DND-41 (cell line): ENCODE results near the gene CYTH4.

Experiments
- ATAC-seq: fragments of 200-7000 bp; cut with Tn5 transposase; 3 replicates; pipeline ENCODE4 v1.9.1; 2021; ENCODE audit warnings: low read depth; ENCODE audit not compliant: insufficient read depth
- DNase-seq: peaks from one replicate; pipeline ENCODE4 v3.0.0-alpha.2; 2020
- H2AFZ ChIP-seq: 2 replicates; pipeline ENCODE4 v1.6.0; 2012; ENCODE audit warnings: low read depth, low read length
- H3K27ac ChIP-seq: 2 replicates; pipeline ENCODE4 v1.5.1; 2012; ENCODE audit warnings: low read length, inconsistent platforms
- H3K27me3 ChIP-seq: fragments of 200-600 bp; sonication (generic); 2 replicates; pipeline ENCODE4 v1.6.0; 2012; ENCODE audit warnings: low read length, mild to moderate bottlenecking, inconsistent platforms; ENCODE audit not compliant: insufficient read depth, poor library complexity
- H3K36me3 ChIP-seq: 2 replicates; pipeline ENCODE4 v1.5.1; 2012; ENCODE audit warnings: low read length, inconsistent platforms; ENCODE audit not compliant: insufficient read depth
- H3K4me1 ChIP-seq: 2 replicates; pipeline ENCODE4 v1.5.1; 2012; ENCODE audit warnings: mild to moderate bottlenecking, low read length; ENCODE audit not compliant: insufficient read depth
- H3K4me2 ChIP-seq: 2 replicates; pipeline ENCODE4 v1.6.0; 2012; ENCODE audit warnings: mild to moderate bottlenecking, moderate library complexity, low read length, inconsistent platforms; ENCODE audit not compliant: insufficient read depth
- H3K4me3 ChIP-seq, 2 experiments: fragments of 200-600 bp in 1 of 2; shearing (Covaris generic) in 1 of 2; 2 replicates each; pipeline ENCODE4 v1.5.1; 2012 to 2016; ENCODE audit warnings: inconsistent platforms in 2 of 2, low read length in 2 of 2, mild to moderate bottlenecking in 2 of 2, low read depth in 1 of 2, moderate library complexity in 1 of 2
- H3K79me2 ChIP-seq: 2 replicates; pipeline ENCODE4 v1.6.0; 2012; ENCODE audit warnings: low read length, inconsistent platforms; ENCODE audit not compliant: insufficient read depth
- H3K9ac ChIP-seq: 2 replicates; pipeline ENCODE4 v1.6.0; 2012; ENCODE audit warnings: low read depth, mild to moderate bottlenecking, inconsistent platforms, low read length, moderate library complexity
- H3K9me3 ChIP-seq: 2 replicates; pipeline ENCODE4 v1.5.1; 2012; ENCODE audit warnings: low read length, moderate library complexity, mild to moderate bottlenecking, inconsistent platforms; ENCODE audit not compliant: insufficient read depth, severe bottlenecking
- H4K20me1 ChIP-seq: 2 replicates; pipeline ENCODE4 v1.6.0; 2012; ENCODE audit warnings: low read length; ENCODE audit not compliant: insufficient read depth
- CTCF ChIP-seq: IDR thresholded peaks from 2 replicates; pipeline ENCODE4 v1.5.1; 2012; ENCODE audit warnings: borderline replicate concordance, low read length, moderate library complexity, mild to moderate bottlenecking; ENCODE audit not compliant: poor library complexity, severe bottlenecking; ENCODE audit errors: extremely low read depth
- EZH2 ChIP-seq: IDR thresholded peaks from 3 replicates; pipeline ENCODE4 v1.6.1; 2012; ENCODE audit warnings: borderline replicate concordance, low read depth, mild to moderate bottlenecking, moderate library complexity, low read length, inconsistent platforms; ENCODE audit not compliant: severe bottlenecking

Gene CYTH4

GRCh38 chr22:37351232-37351631, 68.9 kb downstream of the CYTH4 start:
- no peak for ATAC-seq
- Histone ChIP-seq H3K4me1 (no peaks in the 10 kb centered on the region), H3K4me2 (no peak overlapping the region)

DNA sequence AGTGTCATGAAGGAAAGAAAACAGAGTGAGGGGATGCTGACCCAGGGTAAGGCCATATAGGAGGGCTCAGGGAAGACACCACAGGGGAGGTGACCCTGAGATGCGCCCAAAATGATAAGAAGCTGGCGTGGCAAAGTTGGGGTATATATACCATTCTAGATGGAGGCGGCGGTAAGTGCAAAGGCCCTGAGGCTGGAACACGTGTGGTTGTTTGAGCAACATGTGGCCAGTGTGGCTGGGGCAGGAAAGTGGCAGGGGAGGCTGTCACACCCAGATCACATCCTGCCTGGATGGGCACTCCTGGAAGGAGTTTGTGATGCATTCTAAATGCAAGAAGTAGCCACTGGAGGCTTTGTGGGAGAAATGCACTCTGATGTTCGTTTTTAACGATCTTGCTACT, 70.2 kb downstream of the CYTH4 start:
- TF ChIP-seq EZH2 (no peak), CTCF (no peak)
- H4K20me1 ChIP-seq, result no peaks in the 10 kb centered on the region
- no peak overlapping the region for H2AFZ ChIP-seq
- H3K4me1 ChIP-seq, result no peaks in the 10 kb centered on the region
- H3K36me3 ChIP-seq, result no peaks in the 10 kb centered on the region
- H3K9me3 ChIP-seq, result no peaks in the 10 kb centered on the region
- no peak overlapping the region for H3K4me2 ChIP-seq
- no peaks in the 10 kb centered on the region for H3K79me2 ChIP-seq
- peaks cover 4% of the 10 kb centered on the region for H3K27me3 ChIP-seq
- H3K9ac ChIP-seq, result no peak overlapping the region
- H3K27ac ChIP-seq, result no peak overlapping the region
- DNase-seq (no peak), ATAC-seq (no peak)
- no peak overlapping the region for H3K4me3 ChIP-seq

More at GRCh38 chr22:37351232-37351631, 68.9 kb downstream of the CYTH4 start:
- H3K4me3 ChIP-seq, result no peak overlapping the region
- peaks cover 4% of the 10 kb centered on the region for H3K27me3 ChIP-seq
- no peaks in the 10 kb centered on the region for H3K79me2 ChIP-seq
- H3K36me3 ChIP-seq, result no peaks in the 10 kb centered on the region
- no peak overlapping the region for H3K9ac ChIP-seq
- H2AFZ ChIP-seq, result no peak overlapping the region
- no peaks in the 10 kb centered on the region for H3K9me3 ChIP-seq
- no peak overlapping the region for H3K27ac ChIP-seq
- H4K20me1 ChIP-seq, result no peaks in the 10 kb centered on the region
- TF ChIP-seq EZH2, result no peak
- TF ChIP-seq CTCF, result no peak
- DNase-seq, result no peak

- Histone ChIP-seq H3K4me3 (no peak overlapping the region), H3K27me3 (peaks cover 4% of the 10 kb centered on the region), H4K20me1 (no peaks in the 10 kb centered on the region), H3K4me2 (no peak overlapping the region), H3K4me1 (no peaks in the 10 kb centered on the region), H2AFZ (no peak overlapping the region), H3K36me3 (no peaks in the 10 kb centered on the region), H3K9me3 (no peaks in the 10 kb centered on the region), H3K9ac (no peak overlapping the region), H3K79me2 (no peaks in the 10 kb centered on the region), H3K27ac (no peak overlapping the region)
- DNase-seq (no peak), ATAC-seq (no peak)
- TF ChIP-seq CTCF (no peak), EZH2 (no peak)
These were observed 71.5 kb downstream of the CYTH4 start for GRCh38 chr22:37353839-37354238.

DNA sequence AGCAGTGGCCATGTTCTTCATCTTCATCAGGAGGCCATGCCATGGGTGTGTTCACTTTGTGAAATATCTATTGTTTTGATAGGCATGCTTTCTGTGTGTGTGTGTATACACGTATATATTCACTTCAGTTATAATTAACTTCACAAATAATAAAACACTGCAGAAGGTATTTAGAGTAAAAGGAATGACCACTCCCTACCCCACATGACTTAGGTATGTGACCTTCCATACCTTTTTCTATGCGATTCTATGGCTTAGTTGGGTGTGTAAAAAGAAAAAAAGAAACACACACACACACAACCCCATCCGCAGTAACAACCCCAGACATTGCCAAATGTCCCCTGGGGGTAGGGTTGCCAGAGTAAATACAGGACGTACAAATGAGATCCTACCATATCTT, 72.0 kb downstream of the CYTH4 start:
- Histone ChIP-seq H3K79me2 (no peaks in the 10 kb centered on the region), H3K9me3 (no peaks in the 10 kb centered on the region), H2AFZ (no peak overlapping the region), H3K27ac (no peak overlapping the region), H3K27me3 (peaks cover 4% of the 10 kb centered on the region), H3K9ac (no peak overlapping the region), H3K4me1 (no peaks in the 10 kb centered on the region), H3K36me3 (no peaks in the 10 kb centered on the region), H4K20me1 (no peaks in the 10 kb centered on the region), H3K4me2 (no peak overlapping the region), H3K4me3 (no peak overlapping the region)
- ATAC-seq (no peak), DNase-seq (no peak)
- TF ChIP-seq EZH2 (no peak), CTCF (no peak)
